ENCODE results near the gene CEP250.
A peak's percentile ranks its signal among the peaks of the same experiment; 100 is the strongest.
"Not testable (repeated sequence)": the region's sequence is repeated elsewhere in the genome, so short reads cannot be mapped to it uniquely, and the experiment has no call there.

Gene CEP250, protein sequence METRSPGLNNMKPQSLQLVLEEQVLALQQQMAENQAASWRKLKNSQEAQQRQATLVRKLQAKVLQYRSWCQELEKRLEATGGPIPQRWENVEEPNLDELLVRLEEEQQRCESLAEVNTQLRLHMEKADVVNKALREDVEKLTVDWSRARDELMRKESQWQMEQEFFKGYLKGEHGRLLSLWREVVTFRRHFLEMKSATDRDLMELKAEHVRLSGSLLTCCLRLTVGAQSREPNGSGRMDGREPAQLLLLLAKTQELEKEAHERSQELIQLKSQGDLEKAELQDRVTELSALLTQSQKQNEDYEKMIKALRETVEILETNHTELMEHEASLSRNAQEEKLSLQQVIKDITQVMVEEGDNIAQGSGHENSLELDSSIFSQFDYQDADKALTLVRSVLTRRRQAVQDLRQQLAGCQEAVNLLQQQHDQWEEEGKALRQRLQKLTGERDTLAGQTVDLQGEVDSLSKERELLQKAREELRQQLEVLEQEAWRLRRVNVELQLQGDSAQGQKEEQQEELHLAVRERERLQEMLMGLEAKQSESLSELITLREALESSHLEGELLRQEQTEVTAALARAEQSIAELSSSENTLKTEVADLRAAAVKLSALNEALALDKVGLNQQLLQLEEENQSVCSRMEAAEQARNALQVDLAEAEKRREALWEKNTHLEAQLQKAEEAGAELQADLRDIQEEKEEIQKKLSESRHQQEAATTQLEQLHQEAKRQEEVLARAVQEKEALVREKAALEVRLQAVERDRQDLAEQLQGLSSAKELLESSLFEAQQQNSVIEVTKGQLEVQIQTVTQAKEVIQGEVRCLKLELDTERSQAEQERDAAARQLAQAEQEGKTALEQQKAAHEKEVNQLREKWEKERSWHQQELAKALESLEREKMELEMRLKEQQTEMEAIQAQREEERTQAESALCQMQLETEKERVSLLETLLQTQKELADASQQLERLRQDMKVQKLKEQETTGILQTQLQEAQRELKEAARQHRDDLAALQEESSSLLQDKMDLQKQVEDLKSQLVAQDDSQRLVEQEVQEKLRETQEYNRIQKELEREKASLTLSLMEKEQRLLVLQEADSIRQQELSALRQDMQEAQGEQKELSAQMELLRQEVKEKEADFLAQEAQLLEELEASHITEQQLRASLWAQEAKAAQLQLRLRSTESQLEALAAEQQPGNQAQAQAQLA (N-terminal part only)

DNA sequence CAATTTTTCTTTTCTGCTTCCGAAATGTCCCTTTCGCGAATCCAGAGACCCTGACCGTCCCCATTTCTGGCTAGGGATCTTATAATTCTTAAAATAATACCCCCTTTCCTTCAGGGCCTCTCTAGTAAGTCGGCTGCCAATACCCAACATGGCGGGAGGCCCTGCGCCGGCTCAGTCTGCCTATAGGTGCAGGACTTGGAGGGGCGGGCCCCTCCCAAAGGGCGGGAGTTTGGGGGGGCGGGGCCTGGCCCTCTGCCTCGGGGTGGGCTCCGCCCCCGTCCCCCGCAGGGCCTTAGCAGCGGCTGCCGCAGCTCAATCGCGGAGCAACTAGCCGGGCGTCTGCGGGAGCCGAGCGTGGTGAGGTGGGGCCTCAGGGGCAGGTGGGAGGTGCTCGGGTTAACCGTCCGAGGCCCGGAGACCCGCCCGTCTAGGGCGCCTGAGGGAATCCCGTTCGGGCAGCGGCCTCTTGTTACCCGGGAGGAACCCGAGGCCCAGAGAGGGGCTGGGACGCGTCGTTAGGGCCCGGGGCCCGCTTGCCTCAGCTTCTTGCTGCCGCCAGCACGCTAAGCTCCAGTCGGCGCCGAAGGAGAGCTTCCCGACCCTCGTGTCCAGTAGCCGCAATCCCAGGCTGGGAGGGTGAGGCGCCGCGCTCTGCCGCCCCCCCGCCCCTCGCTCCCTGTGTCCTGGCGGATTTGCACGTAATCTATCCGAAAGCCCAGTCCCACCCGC is at the start of gene CEP250:
Gene CEP250, plus strand, starts transcription at position 718 of the 729 bp plus-strand sequence. CDS start 6,770 bp downstream, outside the sequence.
- peak; percentile 95 to 96 for DNase-seq

GRCh38 chr20:35405775-35406174 is 49.6 kb upstream of the CEP250 start:
- no peak for DNase-seq

DNA sequence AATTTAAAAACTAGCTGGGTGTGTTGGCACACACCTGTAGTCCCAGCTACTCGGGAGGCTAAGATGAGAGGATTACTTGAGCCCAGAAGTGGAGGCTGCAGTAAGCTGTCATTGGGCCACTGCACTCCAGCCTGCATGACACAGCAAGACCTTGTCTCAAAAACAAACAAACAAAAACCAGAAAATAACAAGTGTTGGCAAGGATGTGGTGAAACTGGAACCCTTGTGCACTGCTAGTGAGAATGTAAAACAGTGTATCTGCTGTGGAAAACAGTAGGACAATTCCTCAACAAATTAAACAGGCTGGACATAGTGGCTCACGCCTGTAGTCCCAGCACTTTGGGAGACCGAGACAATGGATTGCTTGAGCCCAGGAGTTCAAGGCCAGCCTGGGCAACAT is 47.1 kb upstream of the CEP250 start:
- no peak for DNase-seq

- DNase-seq = no peak
Observed at GRCh38 chr20:35409542-35409941, 45.9 kb upstream of the CEP250 start.

DNA sequence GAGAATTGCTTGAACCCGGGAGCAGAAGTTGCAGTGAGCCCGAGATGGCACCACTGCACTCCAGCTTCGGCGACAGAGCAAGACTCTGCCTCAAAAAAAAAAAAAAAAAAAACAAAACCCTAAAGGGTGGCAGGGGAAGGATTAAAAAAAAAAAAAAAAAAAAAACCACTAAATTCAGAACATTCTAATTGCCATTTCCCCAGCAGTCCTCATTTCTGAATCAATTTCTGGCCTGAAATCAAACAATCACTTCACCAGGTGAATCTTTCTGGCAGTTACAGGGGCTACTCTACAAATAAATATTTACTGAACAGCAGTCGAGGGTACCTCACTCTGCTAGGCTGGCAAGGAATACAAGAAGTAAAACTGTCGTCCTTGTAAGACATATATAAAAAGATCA is 44.8 kb upstream of the CEP250 start:
- no peak for DNase-seq

GRCh38 chr20:35421322-35421721 is 34.1 kb upstream of the CEP250 start:
- DNase-seq = no peak

DNA sequence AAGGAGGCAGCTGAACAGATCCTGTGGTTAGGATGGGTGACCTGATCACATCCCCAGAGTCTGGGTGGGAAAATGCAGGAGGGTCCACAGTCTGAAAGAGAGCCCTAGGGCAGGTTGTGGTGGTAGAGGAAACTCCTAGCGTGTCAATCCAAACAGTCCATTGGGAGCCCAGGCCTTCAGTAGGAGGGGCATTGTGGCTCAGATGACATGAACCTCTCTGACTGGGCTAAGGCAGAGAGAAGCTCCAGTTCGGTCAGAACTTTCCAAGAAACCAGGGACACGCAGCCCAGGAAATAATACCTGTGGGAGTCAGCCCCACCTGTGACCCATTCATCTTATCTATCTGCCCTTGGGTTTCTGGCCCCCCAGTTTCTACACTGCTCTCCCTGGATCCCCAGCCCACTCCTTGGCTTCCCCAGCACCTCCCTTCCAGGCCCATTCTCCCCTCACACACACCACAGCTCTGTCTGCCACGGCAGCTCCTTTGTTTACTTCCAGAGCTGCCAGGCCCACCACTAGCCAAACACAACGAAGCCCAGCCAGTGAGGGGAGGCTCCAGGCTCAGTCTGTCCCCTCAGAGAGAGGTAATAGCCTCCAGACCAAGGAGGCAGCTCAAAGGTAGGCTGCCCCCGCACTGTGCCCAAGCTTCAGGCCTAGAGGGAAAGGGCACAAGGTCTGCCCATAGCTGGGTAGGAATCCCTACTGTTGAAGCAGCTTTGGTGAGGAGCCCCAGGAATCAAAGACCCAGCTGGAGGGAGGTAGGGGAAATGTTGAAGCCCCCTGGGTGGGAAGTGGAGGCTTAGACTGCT is 23.6 kb upstream of the CEP250 start:
- DNase-seq = no peak

- no peak for DNase-seq
Observed at GRCh38 chr20:35432430-35432735, 23.0 kb upstream of the CEP250 start.

DNA sequence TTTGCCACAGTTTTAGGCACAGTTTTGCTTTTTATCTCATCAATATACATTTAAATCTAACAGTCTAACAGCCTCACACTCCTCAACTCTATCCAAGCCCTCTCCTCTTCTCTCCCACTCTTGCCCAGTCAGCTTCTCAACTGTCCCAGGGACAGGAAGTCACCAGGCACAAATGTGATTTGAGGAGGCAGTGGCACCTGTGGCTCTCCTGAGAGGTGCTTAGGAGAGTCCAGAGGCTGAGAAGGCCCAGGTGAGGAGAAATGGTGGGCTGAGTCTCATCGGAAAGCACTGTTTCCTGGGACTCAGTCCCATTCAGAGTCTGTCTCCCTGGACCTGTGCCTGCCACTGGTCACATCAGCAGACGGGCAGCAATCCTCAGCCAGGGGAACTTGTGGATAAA is 22.1 kb upstream of the CEP250 start:
- no peak for DNase-seq

GRCh38 chr20:35434085-35435005 is 21.1 kb upstream of the CEP250 start:
- DNase-seq = no peak

- DNase-seq = no peak
Observed at GRCh38 chr20:35436177-35436573, 19.2 kb upstream of the CEP250 start.

DNA sequence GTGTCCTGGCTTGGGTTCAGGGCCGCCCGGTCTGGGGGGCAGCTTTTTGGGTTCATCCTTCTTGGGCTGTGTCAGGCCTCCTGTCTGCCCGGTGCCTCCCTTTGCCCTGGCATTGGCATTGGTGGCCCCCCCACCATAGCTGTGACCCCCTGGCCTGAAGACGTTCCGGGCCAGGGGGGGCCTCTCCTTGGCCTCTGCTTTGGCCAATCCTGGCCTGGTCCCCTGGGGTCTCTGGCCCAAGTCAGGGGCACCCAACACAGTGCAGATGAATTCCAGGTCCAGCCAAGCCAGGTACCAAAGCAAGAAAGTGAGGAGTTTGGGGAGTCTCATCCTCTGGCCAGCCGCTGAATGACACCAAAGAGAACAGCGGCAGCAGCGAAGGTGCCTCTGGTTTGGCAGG is 17.8 kb upstream of the CEP250 start:
- no peak for DNase-seq

GRCh38 chr20:35443003-35443402 is 12.4 kb upstream of the CEP250 start:
- no peak for DNase-seq

- DNase-seq = no peak
Observed at GRCh38 chr20:35444226-35444625, 11.2 kb upstream of the CEP250 start.

DNA sequence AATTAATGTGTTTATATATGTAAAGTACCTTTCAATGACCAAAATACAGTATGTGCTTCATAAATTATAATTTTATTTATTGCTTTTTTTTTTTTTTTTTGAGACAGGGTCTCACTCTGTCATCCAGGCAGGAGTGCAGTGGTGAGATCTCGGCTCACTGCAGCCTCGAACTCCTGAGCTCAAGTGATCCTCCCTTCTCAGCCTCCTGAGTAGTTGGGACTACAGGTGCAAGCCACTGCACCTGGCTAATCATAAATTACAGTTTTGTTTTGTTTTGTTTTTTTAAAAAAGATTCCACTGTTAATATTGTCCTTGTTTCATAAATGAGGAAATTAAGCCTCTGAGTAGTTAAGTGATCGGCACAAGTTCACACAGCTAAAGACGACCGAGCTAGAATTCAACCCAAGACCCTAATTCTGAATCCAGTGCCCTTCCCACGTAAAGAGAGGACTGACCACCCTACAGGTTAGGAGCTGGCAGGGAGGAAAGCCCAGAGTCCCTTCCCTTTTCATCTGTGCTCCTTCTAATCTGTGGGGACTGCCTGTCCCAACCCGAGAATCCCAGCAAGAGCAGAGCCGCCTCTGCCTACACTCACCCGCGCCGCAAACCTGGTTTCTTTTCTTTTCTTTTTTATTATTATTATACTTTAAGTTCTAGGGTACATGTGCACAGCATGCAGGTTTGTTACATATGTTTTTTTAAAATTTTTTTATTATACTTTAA is 8.9 kb upstream of the CEP250 start:
- no peak for DNase-seq

DNA sequence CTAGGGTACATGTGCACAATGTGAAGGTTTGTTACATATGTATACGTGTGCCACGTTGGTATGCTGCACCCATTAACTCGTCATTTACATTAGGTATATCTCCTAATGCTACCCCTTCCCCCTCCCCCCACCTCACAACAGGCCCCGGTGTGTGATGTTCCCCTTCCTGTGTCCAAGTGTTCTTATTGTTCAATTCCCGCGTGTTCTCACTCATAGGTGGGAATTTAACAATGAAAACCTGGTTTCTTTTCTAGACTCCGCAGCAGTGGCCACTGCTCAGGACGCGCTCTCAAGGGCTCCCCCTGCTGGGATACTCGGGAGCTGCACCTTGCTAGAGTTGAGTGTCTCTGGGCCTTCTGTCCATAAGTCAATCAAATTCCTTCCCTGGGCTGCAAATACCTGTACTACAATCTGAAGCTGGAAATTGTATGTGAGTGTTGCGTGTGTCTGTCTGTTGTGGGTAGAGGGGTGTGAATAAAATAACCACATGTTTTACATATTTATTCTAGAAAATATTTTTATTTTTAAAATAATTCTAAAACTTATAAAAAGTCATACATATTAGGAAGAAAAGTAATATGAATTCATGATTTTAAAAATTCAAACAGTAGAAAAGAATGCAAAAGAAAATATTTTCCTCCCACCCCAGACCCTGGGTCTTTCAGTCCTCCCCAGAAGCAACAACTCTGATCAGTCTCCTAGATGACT is 8.2 kb upstream of the CEP250 start:
- DNase-seq = peak; percentile 82 to 89

DNA sequence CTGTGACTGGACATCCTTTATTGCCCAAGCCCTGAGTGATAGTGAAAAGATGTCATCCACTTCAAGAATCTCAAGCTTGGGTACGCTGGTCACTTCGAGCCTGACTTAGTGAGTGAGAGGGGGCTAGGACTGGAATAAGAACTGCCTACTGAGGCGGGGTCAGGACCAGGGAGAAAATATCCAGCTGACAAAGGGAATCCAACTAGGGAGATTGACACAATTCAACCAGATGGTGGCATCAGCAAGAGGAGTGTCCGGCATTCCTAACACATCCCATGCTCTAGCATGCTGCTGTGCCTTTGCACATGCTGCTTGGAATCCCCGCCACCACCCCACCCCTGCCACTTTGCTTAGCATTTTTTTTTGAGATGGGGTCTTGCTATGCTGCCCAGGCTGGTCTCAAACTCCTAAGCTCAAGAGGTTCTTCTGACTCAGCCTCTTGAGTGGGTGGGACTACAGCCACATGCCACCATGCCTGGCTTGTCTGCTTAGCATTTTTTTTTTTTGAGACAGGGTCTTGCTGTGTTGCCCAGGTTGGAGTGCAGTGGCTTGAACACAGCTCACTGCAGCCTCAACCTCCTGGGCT is 6.5 kb upstream of the CEP250 start:
- no peak for DNase-seq

DNA sequence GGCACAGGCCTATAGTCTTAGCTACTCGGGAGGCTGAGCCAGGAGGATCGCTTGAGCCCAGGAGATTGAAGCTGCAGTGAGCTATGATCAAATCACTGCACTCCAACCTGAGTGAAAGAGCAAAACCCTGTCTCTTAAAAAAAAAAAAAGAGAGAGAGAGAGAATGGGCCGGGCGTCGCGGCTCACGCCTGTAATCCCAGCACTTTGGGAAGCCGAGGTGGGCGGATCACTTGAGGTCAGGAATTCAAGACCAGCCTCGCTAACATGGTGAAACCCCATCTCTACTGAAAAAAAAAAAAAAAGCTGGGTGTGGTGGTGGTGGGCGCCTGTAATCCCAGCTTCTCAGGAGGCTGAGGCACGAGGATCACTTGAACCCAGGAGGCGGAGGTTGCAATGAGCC is 5.5 kb upstream of the CEP250 start:
- DNase-seq = not testable (repeated sequence)

- DNase-seq = no peak
Observed at GRCh38 chr20:35451295-35451694, 4.1 kb upstream of the CEP250 start.
